RPMI7951 (cell line): Measurements from ENCODE around the gene PDZD7. TPM values are rescaled to one million over a fixed set of nuclear protein-coding genes. Genes with fewer than 3 reads are reported as not detected.

ENCODE experiments used
- DNase-seq: peaks from one replicate; pipeline ENCODE4 v3.0.0-alpha.2; 2012; ENCODE audit warnings: low read depth
- total RNA-seq: library from RNA; depleted of rRNA; stranded (reverse); fragments of >200 nt; shearing (Covaris generic); gene quantifications from 2 replicates; pipeline ENCODE4 v1.2.3, GENCODE V29; 2014; rRNA removed

The PDZD7 gene
- 2.0 and 2.8 TPM in 2 replicates for total RNA-seq

DNA sequence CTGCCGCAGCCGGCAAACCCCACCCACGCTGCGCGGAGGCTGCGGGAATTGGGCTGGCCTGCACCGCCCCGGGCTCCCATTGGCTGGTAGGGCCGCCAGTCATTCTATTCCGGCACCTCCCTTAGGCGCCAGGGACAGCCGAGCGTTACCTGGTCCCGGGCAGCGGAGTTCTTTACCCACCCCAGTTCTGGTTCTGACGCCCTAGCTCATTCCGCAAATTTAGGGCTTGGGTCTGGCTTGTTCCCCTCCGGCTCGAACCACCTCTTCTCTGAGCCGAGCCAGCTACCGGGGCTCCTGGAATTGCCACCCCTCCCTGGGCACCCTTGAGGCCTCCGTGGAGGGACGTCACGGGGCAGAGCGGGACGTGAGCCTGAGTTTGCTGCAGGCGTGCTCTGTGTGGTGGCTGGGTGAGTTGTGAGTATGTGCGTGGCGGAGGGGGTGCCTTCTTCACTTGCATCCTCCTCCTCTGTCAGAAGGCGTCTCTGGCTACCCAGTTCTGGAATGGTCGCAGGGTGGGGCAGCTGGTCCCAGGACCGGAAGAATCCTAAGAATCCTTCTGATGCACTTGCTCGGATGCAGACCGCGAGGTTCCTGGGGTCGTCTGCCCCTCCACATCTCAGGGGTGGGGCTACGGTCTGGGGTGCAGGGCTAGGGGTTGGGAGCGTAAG, at the start of gene PDZD7, which contains the start of gene SFXN3:
TSS of gene PDZD7 (minus strand) at position 2 of the 668 bp plus-strand sequence. CDS start 910 bp downstream, outside the sequence.
TSS of gene SFXN3 (plus strand) at position 107 of the 668 bp plus-strand sequence. CDS start 3,461 bp downstream, outside the sequence.
- peak; percentile 91 for DNase-seq

DNA sequence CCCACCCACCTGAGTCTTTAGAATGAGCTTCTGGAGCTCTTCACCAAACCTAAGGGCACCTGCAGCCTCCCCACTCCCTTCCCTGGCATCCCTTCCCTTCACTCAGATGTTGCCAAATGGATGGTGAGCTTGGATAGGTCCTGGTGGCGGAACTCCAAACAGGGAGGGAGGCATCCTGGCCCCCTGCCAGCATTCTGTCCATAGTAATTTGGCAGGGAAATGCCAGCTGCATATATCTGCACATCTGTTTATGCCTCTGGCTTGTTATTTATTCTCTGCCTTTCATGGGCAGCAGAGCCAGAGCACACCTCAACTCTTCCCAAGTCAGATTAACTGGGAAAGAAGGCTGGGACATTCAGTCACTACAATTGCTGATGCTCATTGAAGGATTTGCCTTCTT, 48.9 kb upstream of the PDZD7 start:
- DNase-seq: no peak

DNA sequence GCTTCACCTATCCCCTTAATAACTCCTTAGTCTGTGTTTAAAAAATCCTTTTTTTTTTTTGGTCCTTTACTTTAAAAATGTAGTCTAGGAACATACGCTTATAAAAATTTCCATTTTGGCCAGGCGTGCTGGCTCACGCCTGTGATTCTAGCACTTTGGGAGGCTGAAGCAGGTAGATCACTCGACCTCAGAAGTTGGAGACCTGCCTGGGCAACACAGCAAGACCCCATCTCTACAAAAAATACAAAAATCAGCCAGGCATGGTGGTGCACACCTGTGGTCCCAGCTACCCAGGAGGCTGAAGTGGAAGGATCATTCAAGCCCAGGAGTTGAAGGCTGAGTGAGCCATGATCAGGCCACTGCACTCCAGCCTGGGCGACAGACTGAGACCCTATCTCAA, 45.7 kb upstream of the PDZD7 start:
- DNase-seq: no peak

DNA sequence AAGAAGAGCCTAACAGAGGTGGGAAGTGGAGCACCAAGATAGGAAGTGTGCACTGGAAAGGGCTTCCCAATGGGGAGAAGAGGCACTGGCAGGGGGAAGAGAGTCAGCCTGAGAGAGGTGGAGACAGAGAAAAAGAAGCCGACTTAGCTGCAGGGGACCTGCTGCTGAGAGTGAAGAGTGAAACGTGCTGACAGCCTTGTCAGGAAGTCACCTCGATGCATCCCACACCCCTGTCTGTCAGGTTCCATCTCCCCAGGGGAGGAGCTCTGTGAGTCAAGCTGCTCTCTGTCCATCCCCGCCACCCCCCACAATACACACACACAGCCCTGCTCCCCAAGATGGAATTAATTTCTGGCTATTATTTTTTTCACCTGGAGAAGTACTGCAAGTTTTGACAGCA, 44.8 kb upstream of the PDZD7 start:
- DNase-seq: no peak

DNA sequence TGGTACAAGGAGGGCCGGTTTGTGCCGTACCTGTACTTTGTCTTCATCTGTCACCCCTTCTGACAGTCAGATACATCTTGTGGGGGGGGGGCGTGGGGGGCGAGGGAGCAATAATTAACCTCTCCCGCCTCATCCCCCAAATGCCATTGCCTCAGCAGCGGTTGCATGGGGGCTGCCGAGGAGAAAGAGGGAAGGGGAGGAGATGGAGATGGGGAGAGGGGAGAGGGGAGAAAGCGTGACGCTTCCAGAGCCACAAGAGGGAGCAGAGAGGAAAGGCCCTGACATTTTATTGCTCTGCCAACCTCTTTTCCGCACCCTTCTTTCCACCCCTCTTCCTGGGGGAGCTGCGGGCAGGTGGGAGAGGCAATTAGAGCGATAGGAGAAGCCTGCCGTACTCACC, 42.7 kb upstream of the PDZD7 start:
- DNase-seq: no peak

DNA sequence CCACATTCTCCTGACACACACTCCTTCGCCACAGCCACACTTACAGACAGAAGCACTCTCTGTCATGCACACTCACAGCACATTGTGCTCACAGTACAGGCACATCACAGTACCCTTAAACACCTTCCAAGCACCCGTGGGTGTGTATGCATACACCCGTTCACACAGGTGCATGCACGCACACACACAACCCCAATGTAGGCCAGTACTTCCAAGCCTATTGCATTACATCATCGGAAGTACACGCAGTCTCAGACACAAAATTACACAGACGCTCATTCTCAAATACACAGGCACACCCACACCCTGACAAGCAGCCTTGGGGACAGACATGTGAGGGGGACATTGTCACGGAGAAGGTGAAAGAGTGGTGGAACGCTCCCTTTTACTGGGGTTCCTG, 42.0 kb upstream of the PDZD7 start:
- DNase-seq: no peak

DNA sequence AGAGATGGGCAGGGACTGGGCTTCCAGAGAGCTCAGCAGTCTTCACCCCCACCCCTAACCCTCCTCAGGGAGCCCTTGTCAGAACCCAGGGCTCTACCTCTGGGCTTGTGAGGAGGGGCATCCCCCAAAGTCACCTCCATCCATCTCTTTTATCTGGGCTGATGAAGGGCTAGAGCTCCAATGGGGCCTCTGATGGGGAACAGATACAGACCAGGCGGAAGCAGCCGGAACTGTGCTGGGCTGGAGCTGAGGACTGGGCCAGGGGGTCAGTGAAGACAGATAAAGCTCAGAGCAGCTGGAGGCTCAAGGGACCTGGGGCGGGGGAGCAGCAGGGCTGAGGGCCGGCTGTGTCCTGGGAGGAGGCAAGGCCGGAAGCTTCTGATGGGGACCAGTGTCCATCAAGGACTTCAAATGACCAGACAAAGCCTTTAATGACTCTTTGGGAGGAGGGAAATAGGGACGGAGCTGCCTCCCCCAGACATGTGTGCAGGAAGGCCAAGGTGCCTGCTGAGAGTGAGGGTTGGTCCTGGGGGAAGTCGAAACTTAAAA, 41.0 kb upstream of the PDZD7 start:
- DNase-seq: no peak

DNA sequence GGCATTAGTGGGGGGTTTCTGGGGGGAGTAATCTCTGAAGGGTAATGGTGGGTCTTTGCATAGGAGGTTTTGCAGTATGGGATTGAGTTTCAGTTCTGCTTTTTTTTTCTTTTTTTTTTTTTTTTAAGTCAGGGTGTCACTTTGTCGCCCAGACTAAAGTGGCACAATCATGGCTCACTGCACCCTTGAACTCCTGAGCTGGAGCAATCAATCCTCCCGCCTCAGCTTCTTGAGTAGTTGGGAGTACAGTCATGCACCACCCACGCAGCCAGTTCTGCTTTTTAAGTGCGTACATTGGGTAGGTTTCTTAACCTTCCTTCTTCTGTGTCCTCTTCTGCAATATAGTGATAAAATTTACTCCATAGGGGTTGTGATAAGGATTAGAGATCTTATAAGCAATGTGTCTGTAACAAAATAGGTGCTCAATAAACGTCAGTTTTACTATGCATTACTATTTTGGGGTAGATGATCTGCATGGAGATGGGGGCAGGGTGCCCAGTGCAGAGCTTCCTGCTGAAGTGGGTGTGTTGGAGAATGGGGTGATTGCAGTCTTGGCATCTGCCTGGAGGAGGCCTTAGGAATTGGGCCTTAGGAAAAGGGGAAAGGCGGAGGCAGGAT, 40.4 kb upstream of the PDZD7 start:
- no peak for DNase-seq

DNA sequence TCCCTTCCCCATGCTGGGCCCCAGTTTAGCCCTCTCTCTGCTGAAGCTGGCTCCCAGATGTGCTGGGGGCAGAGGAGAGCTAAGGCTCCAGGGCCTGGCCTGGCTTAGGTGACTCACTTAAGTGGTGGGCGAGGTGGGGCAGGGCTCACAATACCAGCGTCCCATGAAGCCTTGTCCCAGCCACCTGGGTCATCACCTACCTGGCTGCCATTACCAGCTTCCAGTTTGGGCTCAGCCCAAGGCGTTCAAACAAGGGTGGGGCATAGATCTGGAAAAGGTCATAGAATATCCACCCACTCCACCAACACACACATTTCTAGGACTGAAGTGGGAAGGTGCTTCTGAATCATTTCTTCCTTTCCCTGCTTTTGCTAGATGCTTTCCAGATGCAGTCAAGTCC, 39.2 kb upstream of the PDZD7 start:
- DNase-seq: no peak

DNA sequence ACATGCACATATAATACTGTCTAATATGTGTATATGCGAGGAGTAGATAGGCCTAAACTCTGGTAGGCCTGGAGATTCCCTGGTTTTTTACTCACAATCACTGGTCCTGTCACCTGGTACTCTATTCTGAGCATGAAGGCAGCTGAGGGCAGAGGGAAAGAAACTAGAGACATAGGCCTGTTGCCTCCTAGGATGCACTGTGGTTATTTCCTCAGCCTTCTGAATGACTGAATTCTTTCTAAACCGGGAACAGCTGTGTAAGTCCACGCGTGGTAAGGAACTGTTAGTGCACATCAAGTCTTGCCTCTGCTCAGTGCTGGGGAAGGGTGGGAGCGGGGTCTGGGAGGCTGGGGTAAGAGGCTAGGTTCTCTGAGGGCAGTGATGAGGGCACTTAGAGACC, 38.5 kb upstream of the PDZD7 start:
- DNase-seq: no peak

DNA sequence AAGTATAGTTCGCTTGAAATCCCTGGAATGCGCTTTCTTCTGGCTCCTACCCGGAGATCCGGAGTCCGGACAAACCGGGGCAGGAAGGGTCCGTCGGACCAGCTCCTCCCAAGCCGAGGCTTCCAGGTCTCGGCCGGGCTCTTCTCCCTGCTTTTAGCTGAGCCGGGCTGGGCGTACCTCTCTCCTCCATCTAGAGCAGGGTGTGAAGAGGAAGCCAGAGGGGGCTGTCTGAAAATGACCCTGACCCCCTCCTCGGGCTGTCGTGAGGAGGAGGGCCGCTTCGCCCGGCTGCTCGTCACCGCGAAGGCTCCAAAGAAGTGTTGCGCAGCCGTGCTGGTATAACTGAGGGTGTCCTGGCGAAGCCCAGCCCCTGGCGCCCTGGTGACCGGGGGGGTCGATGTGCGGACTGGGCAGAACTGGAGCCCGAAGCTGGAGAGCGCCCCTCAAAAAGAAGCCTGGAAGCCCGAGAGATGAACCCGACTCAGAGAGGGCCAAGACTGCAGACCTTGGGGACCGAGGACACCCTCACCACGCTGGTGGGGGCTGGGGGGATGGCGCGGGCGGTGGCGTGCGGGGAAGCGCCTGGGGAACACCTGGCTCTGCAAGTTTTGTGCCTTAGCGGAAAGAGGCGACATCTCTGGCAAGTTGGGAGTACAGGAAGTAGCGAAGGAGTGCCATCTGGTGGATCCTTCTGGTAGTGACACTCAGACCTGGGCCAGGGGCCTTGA, 36.6 kb upstream of the PDZD7 start:
- peak; percentile 77 for DNase-seq

DNA sequence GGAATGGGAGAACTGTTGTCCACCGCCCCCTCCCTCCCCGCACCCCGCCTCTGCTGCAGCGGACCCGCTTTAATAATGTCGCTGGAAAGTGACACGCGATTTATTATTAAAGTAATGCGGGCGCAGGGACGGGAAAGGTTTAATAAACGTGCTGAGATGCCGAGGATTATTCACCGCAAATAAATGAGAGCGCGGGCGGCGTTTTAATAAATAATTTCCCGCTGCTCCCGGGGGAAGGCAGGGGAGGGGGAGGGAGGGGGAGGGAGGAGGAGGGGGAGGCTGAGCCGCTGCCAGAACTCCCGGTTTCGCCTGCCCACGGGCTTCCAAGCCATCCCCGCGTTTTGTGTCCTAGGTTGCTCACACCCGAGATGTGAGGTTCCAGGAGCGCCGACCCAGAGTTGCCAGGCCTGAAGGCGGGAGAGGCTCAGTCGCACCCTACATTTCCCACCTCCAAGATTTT, 36.0 kb upstream of the PDZD7 start:
- DNase-seq: peak; percentile 30

DNA sequence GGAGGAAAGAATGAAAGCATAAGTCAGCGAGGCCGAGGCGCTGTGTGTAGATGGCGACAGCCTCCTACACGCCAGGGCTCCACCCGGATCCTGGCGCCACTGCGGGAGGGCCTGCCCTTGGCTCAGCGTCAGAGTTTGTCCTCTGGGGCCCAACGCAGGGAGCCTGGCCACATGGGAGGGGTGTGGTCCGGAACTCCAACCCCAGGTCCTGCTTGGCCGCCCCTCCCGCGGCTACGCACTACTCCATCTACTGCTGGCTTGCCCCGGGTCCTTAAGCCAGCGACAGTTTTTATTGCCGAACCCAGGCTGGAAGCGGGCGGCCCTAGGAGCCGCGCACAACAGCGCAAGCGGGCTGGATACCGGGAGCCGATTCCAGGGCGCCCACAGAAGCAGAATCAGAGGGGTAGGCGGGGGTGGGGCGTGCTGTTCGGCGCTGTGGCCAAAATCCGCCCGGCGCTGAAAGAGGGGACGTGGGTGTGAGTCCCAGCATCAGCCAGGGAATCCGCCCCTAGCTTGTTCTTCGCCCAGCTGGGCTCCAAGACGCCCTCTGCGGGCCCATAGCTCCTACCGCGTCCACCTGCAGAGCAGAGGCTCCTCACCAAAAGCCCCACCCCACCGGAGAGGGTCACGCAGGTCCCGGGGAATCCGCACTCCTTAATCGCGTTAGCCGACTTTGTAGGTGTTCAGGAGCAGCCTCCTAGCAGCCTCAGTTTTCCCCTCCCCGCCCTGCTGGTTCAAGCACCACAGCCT, 35.4 kb upstream of the PDZD7 start:
- DNase-seq: peak; percentile 91

DNA sequence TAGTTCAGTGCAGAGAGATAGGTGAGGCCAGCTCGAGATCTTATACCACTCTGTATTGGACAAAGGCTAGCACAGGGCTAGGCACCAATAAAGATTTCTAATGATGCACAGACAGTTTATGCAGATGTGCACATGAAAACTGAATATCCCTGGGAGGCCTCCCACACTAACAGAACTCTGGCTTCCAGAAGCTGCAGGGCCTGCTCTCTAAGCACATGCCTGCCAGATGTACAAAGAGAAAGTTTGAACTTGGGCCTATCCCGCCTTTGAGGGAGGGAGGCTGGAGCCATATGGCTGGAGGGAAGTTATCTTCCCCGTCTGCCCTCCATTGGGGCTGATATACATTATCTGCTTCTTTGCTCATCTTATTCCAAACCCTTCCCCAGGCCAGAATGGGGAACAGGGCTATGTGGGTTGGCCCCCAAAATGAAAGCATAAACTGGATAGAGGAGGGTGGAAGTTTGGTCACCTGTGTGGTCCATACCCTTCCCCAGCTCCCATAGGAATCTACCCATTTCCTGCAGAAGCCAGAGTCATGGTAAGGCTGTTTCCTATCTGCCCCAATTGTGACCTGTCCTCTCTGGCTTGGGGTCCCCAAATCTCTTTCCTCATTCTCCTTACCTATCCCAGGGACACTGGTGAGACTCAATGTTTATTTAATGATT, 34.7 kb upstream of the PDZD7 start:
- peak; percentile 74 for DNase-seq

DNA sequence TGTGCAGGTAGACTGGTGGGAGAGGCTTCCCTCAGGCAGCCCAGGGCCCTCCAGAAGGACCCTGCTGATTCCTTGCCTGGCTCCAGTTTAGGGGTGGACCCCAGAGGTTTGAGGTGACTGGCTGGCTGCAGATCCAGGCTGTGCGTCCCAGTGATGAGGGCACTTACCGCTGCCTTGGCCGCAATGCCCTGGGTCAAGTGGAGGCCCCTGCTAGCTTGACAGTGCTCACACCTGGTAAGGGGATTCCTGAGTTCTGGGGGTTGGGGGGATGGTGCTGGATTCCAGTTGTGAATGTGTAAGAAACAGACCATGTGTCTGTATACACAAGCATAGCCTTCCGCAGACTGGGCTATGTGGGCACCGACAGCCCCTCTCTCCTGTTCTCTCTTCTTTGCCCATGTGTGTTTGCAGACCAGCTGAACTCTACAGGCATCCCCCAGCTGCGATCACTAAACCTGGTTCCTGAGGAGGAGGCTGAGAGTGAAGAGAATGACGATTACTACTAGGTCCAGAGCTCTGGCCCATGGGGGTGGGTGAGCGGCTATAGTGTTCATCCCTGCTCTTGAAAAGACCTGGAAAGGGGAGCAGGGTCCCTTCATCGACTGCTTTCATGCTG, 33.6 kb upstream of the PDZD7 start:
- no peak for DNase-seq

DNA sequence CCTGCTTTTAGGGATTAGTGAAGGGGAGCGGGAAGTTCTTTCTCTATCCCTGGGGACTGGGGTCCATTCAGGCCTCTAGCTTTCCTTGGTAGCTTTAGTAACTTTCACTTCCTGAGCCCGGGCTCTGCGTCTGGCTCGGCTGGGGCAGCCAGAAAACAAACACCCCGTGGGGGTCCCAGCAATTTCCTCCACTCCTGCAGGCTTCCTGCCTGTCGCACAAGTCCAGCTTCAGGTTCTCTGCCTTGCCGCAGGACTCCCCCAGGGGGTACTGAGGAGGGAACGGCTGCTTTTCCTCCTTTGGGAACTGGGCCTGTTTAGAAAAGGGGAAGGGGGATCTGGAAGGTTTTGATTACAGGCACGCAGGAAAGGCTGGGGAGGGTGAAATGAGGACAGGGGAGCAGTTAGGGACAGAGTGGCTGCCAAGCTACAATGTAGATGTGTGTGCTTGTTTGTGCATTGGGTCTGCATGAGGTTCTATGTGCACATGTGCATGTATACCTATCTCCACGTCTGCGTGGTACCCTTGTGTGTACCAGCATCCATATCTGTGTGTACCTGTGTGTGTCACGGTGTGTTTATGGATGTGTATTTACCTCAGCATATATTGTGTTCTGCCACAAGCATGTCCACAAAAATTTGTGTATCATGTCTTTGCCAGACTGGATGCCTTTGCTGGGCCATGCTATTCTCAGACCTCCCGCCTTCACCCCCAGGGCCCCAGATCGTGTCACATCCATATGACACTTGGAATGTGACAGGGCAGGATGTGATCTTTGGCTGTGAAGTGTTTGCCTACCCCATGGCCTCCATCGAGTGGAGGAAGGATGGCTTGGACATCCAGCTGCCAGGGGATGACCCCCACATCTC, 32.9 kb upstream of the PDZD7 start:
- no peak for DNase-seq

DNA sequence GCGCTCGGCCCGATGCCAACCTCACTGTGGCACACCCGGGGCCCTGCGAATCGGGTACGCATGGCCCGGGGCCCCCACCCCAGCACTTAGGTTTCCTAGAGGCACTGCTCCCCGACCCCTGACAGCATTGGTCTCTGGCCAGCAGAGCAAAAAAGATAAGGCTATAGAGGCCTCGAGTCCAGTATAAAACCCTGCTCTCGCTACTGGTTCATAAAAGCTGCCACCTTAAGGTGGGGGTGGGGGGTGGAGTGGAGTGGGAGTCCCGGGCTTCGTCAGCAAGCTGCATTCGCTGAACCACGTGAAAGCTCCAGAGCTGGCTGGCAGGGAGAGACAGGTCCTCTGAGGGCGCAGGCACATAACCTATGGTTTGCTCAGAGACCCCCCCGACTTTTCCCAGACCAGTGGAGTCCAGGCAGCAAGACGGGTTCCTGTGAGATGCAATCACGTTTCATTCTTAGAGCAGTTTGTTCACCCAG, 32.2 kb upstream of the PDZD7 start:
- no peak for DNase-seq

DNA sequence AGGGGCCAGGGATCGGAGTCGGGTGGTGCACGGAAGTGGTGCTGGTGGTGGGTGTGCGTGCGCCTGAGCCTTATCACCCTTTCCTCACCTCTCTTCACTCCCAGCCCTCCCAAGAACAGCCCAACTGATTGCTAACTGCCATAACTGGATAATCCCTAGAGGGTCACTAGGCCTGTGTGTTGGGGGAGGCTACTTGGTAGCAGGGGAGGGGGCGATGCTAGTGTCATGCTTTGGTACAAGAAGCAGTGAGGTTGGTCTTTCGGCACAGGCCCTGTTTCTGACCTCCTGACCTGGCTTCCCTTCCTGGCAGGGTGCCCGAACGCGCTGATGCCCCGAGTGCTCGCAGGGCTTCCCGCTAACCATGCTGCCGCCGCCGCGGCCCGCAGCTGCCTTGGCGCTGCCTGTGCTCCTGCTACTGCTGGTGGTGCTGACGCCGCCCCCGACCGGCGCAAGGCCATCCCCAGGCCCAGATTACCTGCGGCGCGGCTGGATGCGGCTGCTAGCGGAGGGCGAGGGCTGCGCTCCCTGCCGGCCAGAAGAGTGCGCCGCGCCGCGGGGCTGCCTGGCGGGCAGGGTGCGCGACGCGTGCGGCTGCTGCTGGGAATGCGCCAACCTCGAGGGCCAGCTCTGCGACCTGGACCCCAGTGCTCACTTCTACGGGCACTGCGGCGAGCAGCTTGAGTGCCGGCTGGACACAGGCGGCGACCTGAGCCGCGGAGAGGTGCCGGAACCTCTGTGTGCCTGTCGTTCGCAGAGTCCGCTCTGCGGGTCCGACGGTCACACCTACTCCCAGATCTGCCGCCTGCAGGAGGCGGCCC, 31.5 kb upstream of the PDZD7 start:
- no peak for DNase-seq
